GM23248 (cell line): ENCODE results near the gene MEGF11.

ENCODE experiments used
- EZH2 ChIP-seq: fragments of 200-600 bp; sonication (generic); IDR thresholded peaks from 2 replicates; pipeline ENCODE4 v1.6.1; 2018; ENCODE audit warnings: antibody characterized with exemption, mild to moderate bottlenecking; ENCODE audit not compliant: insufficient read depth, poor library complexity, severe bottlenecking
- EZH2phosphoT487 ChIP-seq: fragments of 200-600 bp; sonication (generic); IDR thresholded peaks from 2 replicates; pipeline ENCODE4 v1.6.1; 2018; ENCODE audit warnings: antibody characterized with exemption, moderate library complexity, mild to moderate bottlenecking, low read depth; ENCODE audit not compliant: insufficient read depth

GRCh38 chr15:66124651-66125050 is 128.9 kb downstream of the MEGF11 start:
- no peak for TF ChIP-seq EZH2phosphoT487
- no peak for TF ChIP-seq EZH2
